Colonic mucosa (tissue), 4 donors: ENCODE data around the gene ZEB2. TPM values are rescaled to one million over a fixed set of nuclear protein-coding genes. Genes with fewer than 3 reads are reported as not detected.

Source experiments
- DNase-seq: peaks from one replicate; pipeline ENCODE4 v3.0.0-alpha.2; 2020
- H3K27ac ChIP-seq: fragments of 200-600 bp; one replicate; pipeline ENCODE4 v1.8.0; 2021
- H3K27me3 ChIP-seq: fragments of 200-600 bp; one replicate; pipeline ENCODE4 v1.8.0; 2021
- H3K36me3 ChIP-seq: fragments of 200-600 bp; one replicate; pipeline ENCODE4 v1.8.0; 2021
- H3K4me1 ChIP-seq: fragments of 200-600 bp; one replicate; pipeline ENCODE4 v1.8.0; 2021; ENCODE audit warnings: mild to moderate bottlenecking
- H3K4me3 ChIP-seq: fragments of 200-600 bp; one replicate; pipeline ENCODE4 v1.8.0; 2021
- H3K9ac ChIP-seq, 2 donors: one replicate each; pipeline ENCODE4 v1.7.0; 2013; ENCODE audit warnings: control low read depth in 2 of 2, low read depth in 2 of 2, low read length in 2 of 2
- H3K9me3 ChIP-seq: fragments of 200-600 bp; one replicate; pipeline ENCODE4 v1.8.0; 2021
- intact Hi-C: fragments of 100-400 bp; cut with DNase I; formaldehyde crosslinking; loops from one replicate; pipeline ENCODE4 v1.14.1; 2022
- total RNA-seq, 2 donors: library from RNA; stranded (reverse); fragmentation: NEBNext Ultra II Directional in 1 of 2; extraction: Animal tissue kit (Norgen Biotek cat#: 25700) in 1 of 2; gene quantifications; one replicate each; pipeline ENCODE4 v1.2.1, GENCODE V29; 2021
- TF ChIP-seq, protein P1 (sequence below): fragments of 200-600 bp; IDR thresholded peaks from one replicate; pipeline ENCODE4 v1.8.0; 2022; ENCODE audit warnings: antibody characterized with exemption, mild to moderate bottlenecking
- donor health status: healthy.
- donor health status: DM: no; HTN: no; CAD: no.
- donor health status: DM: no; HTN: no; CAD: no.

ZEB2 gene
- total RNA-seq, 2 donors from 2014 or later = 17.4 to 29.6 TPM

DNA sequence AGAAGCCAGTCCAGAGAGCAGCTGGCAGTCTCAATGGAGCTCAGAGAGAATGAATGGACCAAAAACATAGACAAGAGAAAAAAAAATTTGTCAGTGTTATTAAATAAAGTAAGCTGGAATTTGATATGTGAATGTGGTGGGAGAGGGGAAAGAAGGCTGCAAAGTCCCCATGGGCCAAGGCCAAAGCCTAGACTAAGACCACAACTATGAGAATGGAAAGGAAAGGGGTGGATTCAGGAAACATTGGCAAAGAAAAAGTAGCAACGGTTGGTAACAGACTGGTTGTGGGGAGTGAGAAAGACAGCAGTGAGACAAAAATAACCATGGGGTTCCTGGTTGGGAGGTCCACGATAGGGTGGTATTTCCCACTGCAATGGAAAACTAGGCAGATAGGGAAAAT lies 47.0 kb downstream of the ZEB2 start:
- intact Hi-C loops = no loop called here
- Histone ChIP-seq H3K9ac (no peak overlapping the region), H3K36me3 (no peaks in the 10 kb centered on the region), H3K4me1 (peaks cover 5% of the 10 kb centered on the region), H3K27me3 (peaks cover 3% of the 10 kb centered on the region), H3K9me3 (no peaks in the 10 kb centered on the region), H3K27ac (no peak overlapping the region), H3K4me3 (no peak overlapping the region)
- DNase-seq = no peak
- TF ChIP-seq, protein P1, sequence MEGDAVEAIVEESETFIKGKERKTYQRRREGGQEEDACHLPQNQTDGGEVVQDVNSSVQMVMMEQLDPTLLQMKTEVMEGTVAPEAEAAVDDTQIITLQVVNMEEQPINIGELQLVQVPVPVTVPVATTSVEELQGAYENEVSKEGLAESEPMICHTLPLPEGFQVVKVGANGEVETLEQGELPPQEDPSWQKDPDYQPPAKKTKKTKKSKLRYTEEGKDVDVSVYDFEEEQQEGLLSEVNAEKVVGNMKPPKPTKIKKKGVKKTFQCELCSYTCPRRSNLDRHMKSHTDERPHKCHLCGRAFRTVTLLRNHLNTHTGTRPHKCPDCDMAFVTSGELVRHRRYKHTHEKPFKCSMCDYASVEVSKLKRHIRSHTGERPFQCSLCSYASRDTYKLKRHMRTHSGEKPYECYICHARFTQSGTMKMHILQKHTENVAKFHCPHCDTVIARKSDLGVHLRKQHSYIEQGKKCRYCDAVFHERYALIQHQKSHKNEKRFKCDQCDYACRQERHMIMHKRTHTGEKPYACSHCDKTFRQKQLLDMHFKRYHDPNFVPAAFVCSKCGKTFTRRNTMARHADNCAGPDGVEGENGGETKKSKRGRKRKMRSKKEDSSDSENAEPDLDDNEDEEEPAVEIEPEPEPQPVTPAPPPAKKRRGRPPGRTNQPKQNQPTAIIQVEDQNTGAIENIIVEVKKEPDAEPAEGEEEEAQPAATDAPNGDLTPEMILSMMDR = no peak

DNA sequence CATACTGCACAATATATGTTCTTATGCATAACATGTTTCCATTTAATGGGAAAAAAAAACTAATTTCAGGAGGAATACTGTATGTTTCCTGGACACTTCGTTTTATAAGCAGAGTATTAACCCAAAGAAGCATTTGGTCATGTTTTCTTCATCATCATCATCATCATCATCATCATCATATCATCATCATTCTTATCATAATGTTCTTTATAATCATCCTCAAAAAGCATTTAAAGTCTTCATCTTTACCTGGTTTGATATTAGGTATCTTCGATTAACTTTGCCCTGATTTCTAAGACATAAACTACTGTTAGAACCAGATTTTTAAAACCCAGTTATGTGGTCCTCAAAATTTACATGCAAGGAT lies 47.9 kb downstream of the ZEB2 start:
- no peak for DNase-seq
- intact Hi-C loops = no loop called here
- no peaks in the 10 kb centered on the region for H3K9me3 ChIP-seq
- H3K27ac ChIP-seq = no peak overlapping the region
- TF ChIP-seq, protein P1 = no peak
- peaks cover 5% of the 10 kb centered on the region for H3K4me1 ChIP-seq
- no peak overlapping the region for H3K9ac ChIP-seq
- H3K4me3 ChIP-seq = no peak overlapping the region
- H3K36me3 ChIP-seq = no peaks in the 10 kb centered on the region
- H3K27me3 ChIP-seq = peaks cover 3% of the 10 kb centered on the region

DNA sequence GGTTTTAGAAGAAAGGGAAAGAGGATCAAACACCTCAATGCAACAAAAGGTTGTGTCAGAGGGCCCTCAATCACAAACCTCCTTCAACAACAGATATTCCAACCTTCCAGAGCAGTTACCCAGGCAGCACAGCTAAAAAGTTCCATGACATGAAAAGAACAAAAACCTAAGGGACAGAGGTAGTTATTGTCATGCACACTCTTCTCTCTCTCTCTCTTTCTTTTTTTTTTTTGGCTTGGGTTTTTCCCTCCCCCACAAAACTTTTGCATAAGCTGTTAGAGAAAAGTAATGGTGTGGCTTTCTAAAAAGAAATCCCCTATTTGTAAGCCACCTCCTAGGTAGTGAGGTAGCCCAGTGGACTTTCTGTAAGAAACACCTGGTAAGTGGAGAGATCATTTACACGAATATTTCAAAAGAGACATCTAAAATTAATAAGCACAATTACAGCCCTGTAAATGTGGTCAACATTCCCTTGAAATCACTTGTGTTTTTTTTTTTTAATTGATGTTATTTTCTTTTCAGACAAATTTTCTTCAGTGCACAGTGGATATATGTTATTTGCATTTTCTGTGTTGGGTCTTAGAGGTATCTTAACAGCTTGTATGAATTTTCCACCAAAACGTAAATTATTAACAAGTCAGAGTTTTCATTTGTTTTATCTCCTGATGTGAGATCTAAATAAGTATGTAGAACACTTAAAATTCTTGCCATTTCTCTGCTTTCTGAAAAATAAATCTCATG lies 48.4 kb downstream of the ZEB2 start:
- intact Hi-C loops = no loop called here
- Histone ChIP-seq H3K4me3 (no peak overlapping the region), H3K9ac (no peak overlapping the region), H3K27me3 (peaks cover 8% of the 10 kb centered on the region), H3K9me3 (no peaks in the 10 kb centered on the region), H3K27ac (no peak overlapping the region), H3K4me1 (peaks cover 5% of the 10 kb centered on the region), H3K36me3 (no peaks in the 10 kb centered on the region)
- no peak for DNase-seq
- TF ChIP-seq, protein P1 = no peak

DNA sequence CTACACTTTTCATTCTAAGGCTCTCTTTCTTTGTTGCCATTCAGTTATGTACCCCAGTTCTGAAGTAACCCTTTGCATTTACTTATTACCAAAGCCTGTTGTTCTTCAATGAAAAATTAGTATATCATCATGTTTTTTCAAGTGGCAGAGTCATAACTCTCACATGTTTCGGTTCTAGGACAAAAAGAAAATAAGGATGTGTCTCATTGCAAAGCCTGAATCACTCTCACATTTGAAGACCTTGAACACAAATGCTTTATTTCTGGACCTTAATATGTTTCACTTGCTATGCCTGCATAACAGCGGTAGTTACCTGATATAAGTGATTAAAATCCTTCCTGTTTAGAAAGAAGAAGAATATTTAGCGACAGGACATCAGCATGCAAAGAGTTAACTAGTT lies 49.1 kb downstream of the ZEB2 start:
- intact Hi-C loops = no loop called here
- no peaks in the 10 kb centered on the region for H3K36me3 ChIP-seq
- H3K4me1 ChIP-seq = peaks cover 5% of the 10 kb centered on the region
- peaks cover 14% of the 10 kb centered on the region for H3K27me3 ChIP-seq
- TF ChIP-seq, protein P1 = no peak
- H3K9ac ChIP-seq = no peak overlapping the region
- H3K27ac ChIP-seq = no peak overlapping the region
- no peak for DNase-seq
- no peaks in the 10 kb centered on the region for H3K9me3 ChIP-seq
- H3K4me3 ChIP-seq = no peak overlapping the region

DNA sequence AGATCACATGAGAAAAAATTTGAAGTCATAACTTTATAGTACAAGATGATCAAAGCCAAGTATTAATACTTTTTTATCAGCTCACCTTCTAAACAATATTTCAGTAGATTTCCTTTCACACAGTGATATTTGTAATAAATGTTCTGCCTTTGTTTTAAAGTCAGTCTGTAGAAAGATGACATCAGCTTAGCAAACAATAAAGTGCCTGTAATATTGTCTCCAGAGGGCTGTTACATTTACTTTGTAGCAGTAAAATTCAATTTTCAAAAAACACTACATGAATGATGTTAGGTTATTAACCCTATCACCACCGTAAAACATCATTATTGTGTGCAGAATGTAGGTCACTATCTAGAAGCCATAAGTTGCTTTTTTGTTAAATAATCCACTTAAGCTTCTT lies 49.6 kb downstream of the ZEB2 start:
- intact Hi-C loops = no loop called here
- TF ChIP-seq, protein P1 = no peak
- peaks cover 14% of the 10 kb centered on the region for H3K27me3 ChIP-seq

More for the DNA sequence above, 49.6 kb downstream of the ZEB2 start:
- H3K4me3 ChIP-seq = no peak overlapping the region
- H3K9ac ChIP-seq = no peak overlapping the region
- DNase-seq = no peak
- H3K27ac ChIP-seq = no peak overlapping the region
- H3K9me3 ChIP-seq = no peaks in the 10 kb centered on the region
- H3K4me1 ChIP-seq = peaks cover 5% of the 10 kb centered on the region
- H3K36me3 ChIP-seq = no peaks in the 10 kb centered on the region
